Activated CD4-positive, alpha-beta T cell treated with anti-CD3 and anti-CD28 coated beads, Interleukin-2, amount 10 ng/mL, durations not matched to agents 24 days and 14 days (primary cell): Measurements from ENCODE around the gene H3-3A. TPM values are rescaled to one million over a fixed set of nuclear protein-coding genes. Genes with fewer than 3 reads are reported as not detected.
A peak's percentile ranks its signal among the peaks of the same experiment; 100 is the strongest.

Experiments used
- DNase-seq: peaks from one replicate; pipeline ENCODE4 v3.0.0; 2022
- H3K27ac Mint-ChIP-seq: one replicate; pipeline ENCODE4 v1.8.0; 2022; ENCODE audit warnings: mild to moderate bottlenecking, mixed read lengths
- H3K27me3 Mint-ChIP-seq: one replicate; pipeline ENCODE4 v1.8.0; 2022; ENCODE audit warnings: mixed read lengths
- H3K36me3 Mint-ChIP-seq: one replicate; pipeline ENCODE4 v1.8.0; 2022; ENCODE audit warnings: low read depth, mild to moderate bottlenecking, mixed read lengths
- H3K4me1 Mint-ChIP-seq: one replicate; pipeline ENCODE4 v1.8.0; 2021; ENCODE audit warnings: mixed read lengths
- H3K4me3 Mint-ChIP-seq: one replicate; pipeline ENCODE4 v1.8.0; 2022; ENCODE audit warnings: mild to moderate bottlenecking, moderate library complexity, mixed read lengths
- H3K9me3 Mint-ChIP-seq: one replicate; pipeline ENCODE4 v1.8.0; 2021; ENCODE audit warnings: mixed read lengths
- intact Hi-C: fragments of 100-400 bp; cut with micrococcal nuclease; formaldehyde crosslinking; loops from one replicate; pipeline ENCODE4 v1.15.1; 2023
- total RNA-seq: library from RNA; stranded (reverse); gene quantifications from 2 replicates; pipeline ENCODE4 v1.2.3, GENCODE V29; 2022

The H3-3A gene
- total RNA-seq, 1 donor from 2014 or later, result 390 TPM

DNA sequence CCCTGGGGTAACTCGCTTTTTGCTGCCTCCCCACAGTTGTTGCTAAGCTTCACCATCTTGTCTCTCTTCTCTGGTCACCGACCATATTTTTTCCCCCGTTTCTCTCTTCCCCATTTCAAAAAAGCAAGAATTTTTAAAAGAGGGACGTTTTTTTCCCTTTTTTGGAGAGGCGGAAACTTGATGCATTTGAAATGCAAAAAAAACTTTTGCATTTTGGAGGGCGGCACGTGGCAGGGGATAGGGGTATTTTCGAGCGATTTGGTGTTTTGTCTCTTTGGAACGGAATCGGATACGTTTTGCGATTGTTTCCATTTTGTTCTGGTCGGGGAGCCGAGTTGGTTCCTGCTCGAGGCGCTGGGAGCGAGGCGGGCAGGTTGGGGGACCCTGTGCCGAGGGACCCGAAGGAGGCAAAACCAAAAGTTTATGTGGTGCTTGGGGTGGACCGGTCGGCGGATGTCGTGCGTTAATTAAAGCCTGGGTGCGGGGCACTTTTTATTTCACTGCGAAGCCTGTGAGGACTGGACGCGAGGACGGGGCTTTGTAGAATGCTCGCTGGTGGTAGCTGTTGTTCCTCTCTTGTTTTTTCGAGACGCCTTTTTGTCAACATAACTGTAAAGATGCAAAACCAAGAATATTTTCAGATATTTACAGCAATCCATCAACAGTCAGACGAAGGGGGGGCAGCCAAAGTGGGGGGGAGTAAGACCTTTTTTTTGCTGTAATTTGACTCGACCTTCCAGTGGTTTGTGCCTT is 884 bp downstream of the H3-3A start:
- intact Hi-C loops, result loop anchor here (2.0 kb wide), 4 partner anchors 139 to 637 kb away; partner anchors contain the start of genes LIN9 and PYCR2
- peaks cover 43% of the 10 kb centered on the region for H3K36me3 Mint-ChIP-seq

DNA sequence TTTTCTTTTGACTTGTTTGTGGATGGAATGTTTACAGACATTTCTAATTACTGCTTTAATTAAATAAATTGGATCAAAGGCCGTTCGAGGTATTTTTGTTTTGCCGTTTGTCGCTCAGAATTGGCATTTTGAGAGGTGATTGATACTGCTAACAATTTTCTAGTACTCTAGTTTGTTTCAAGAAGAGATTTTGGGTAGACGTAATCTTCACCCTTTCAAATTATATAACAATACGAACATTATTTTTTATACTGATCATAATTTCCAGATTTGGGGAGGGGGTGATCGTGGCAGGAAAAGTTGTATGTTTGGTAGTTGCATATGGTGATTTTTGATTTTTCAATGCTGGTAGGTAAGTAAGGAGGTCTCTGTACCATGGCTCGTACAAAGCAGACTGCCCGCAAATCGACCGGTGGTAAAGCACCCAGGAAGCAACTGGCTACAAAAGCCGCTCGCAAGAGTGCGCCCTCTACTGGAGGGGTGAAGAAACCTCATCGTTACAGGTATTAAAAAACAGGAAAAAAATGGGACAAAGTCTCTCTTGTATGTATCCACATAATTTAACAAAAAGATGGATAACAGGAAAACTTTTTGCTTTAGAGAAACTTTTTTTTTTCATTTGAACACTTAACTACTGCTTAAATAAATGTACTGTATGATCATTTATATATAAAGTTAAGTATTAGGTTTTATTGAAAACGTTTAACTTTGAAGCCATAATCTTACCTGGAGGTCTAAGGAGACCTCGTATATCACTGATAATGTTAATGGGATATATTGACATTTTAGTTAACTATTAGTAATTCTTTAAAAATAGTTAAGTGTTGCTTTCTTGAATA is 1.7 kb downstream of the H3-3A start:
- Mint-ChIP-seq H3K36me3 (peaks cover 48% of the 10 kb centered on the region), H3K4me3 (peak overlapping the region; percentile 99), H3K4me1 (peaks cover 39% of the 10 kb centered on the region), H3K27ac (peak overlapping the region; percentile 99), H3K27me3 (no peaks in the 10 kb centered on the region), H3K9me3 (no peaks in the 10 kb centered on the region)
- peak; percentile 77 for DNase-seq
- intact Hi-C loops, result loop anchor here (1.0 to 2.0 kb wide), 7 partner anchors 19 to 637 kb away; partner anchors contain the start of genes LIN9 and PYCR2

More for the DNA sequence above, 884 bp downstream of the H3-3A start:
- H3K4me3 Mint-ChIP-seq, result peak overlapping the region; percentile 99
- no peaks in the 10 kb centered on the region for H3K27me3 Mint-ChIP-seq
- no peaks in the 10 kb centered on the region for H3K9me3 Mint-ChIP-seq
- peaks cover 35% of the 10 kb centered on the region for H3K4me1 Mint-ChIP-seq
- peak; percentile 85 for DNase-seq
- H3K27ac Mint-ChIP-seq, result peak overlapping the region; percentile 99

DNA sequence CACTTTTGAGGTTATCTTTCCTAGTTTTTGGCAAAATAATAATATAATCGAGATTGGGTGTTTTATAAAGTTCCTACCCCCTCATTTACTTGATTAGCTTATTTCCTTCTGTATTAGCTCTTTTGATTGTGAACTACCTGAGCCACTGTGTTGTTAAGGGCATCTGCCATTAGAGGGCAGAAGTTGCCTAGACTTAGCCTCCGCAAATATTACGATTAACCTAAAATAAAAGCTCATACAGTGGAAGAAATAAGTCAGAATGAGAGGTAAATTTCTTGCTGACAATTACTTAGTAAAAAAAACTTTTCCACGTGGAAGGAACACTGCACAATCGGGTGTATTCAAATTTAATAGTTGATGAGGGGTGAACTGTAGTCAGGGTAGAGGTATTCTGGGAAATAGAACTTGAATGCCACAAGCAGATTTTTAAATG is 2.3 kb downstream of the H3-3A start:
- H3K27ac Mint-ChIP-seq, result peak overlapping the region; percentile 72
- H3K4me3 Mint-ChIP-seq, result peak overlapping the region; percentile 85
- no peaks in the 10 kb centered on the region for H3K27me3 Mint-ChIP-seq

DNA sequence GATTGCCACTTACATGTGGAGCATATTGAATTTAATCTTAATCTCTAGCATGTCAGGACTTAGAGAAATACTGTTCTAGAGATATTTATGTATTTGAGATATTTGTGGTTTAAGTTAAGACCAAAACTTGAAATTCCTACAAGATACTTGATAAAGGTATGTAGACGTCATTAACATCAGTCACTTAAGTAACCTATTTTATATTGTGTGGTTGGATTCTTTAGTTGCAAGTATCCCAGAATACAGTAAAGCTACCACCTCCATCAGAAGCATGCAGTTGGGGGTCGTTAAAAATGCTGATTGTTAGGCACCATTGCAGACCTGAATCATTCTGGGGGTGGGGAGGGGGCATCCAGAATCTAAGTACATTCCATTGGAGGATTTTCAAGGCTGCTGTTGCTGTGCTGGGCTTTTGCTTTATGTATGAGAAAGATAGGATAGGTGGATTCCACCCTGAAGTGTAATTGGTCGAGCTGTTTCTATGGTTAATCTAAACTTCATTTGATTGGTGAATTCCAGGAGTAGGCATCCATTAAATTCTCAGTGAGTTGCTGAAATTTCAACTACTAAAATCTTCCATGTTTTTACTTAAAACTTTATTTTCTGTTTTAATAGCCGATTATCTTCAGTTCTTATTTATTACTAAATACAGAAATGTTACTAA is 4.0 kb downstream of the H3-3A start:
- no peaks in the 10 kb centered on the region for H3K27me3 Mint-ChIP-seq
- H3K4me1 Mint-ChIP-seq, result peaks cover 40% of the 10 kb centered on the region
- intact Hi-C loops, result no loop called here
- H3K36me3 Mint-ChIP-seq, result peaks cover 53% of the 10 kb centered on the region
- H3K4me3 Mint-ChIP-seq, result peak overlapping the region; percentile 69
- DNase-seq, result no peak
- peak overlapping the region; percentile 25 for H3K27ac Mint-ChIP-seq
- no peaks in the 10 kb centered on the region for H3K9me3 Mint-ChIP-seq

More for the DNA sequence above, 2.3 kb downstream of the H3-3A start:
- Mint-ChIP-seq H3K4me1 (peaks cover 40% of the 10 kb centered on the region), H3K36me3 (peaks cover 44% of the 10 kb centered on the region), H3K9me3 (no peaks in the 10 kb centered on the region)
- peak; percentile 81 for DNase-seq
- intact Hi-C loops, result loop anchor here (1.0 to 2.0 kb wide), 3 partner anchors 18 to 56 kb away; no protein-coding TSS in a partner anchor

DNA sequence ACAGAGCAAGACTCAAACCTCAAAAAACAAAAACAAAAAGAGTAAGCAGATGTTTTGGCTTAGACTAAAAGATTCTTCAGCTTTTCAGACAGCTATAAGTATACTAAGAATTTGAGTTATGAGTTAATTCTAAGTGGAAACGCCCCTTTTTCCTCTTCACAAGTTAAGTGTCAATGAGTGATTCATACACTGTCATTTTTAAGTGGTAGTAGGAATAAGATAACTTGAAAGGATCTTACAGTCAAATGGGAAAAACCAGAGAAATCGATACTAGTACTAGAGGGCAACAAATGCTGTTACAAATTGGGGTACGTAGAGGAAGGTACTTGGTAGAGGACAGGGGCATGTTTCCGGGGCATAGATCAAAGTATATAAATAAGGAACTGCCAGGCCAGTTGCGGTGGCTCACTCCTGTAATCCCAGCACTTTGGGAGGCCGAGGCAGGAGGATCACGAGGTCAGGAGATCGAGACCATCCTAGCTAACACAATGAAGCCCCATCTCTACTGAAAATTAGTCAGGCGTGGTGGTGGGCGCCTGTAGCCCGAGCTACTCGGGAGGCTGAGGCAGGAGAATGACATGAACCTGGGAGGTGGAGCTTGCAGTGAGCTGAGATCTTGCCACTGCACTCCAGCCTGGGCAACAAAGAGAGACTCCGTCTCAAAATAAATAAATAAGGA is 7.4 kb downstream of the H3-3A start:
- no peak for DNase-seq
- Mint-ChIP-seq H3K27ac (peak overlapping the region; percentile 66), H3K36me3 (peaks cover 67% of the 10 kb centered on the region), H3K4me1 (peaks cover 34% of the 10 kb centered on the region), H3K27me3 (no peaks in the 10 kb centered on the region), H3K4me3 (peak overlapping the region; percentile 10), H3K9me3 (no peaks in the 10 kb centered on the region)
- intact Hi-C loops, result loop anchor here (1.0 kb wide), 1 partner anchor 12 kb away; no protein-coding TSS in a partner anchor

DNA sequence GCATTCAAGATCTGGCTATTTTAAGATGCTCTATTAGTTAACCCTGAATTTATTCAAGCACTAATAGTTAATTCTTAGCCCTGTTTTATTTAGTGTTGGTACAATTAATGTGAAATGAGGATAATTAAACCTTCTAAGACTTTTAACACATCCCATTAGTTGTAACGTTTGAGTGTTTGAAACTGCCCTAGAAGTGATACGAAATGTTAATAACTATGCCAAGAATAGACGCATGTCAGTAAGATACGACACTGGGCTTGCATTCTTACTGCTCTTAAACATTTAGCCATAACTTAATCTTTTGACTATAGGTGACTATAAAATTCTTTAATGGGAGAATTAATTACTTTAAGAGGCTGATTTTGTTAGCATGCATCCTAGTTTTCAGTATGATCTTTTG is 9.8 kb downstream of the H3-3A start:
- H3K36me3 Mint-ChIP-seq, result peaks cover 53% of the 10 kb centered on the region
- H3K27me3 Mint-ChIP-seq, result no peaks in the 10 kb centered on the region
- peaks cover 19% of the 10 kb centered on the region for H3K4me1 Mint-ChIP-seq
- no peak for DNase-seq
- no peaks in the 10 kb centered on the region for H3K9me3 Mint-ChIP-seq
- intact Hi-C loops, result no loop called here
- no peak overlapping the region for H3K27ac Mint-ChIP-seq
- H3K4me3 Mint-ChIP-seq, result no peak overlapping the region

DNA sequence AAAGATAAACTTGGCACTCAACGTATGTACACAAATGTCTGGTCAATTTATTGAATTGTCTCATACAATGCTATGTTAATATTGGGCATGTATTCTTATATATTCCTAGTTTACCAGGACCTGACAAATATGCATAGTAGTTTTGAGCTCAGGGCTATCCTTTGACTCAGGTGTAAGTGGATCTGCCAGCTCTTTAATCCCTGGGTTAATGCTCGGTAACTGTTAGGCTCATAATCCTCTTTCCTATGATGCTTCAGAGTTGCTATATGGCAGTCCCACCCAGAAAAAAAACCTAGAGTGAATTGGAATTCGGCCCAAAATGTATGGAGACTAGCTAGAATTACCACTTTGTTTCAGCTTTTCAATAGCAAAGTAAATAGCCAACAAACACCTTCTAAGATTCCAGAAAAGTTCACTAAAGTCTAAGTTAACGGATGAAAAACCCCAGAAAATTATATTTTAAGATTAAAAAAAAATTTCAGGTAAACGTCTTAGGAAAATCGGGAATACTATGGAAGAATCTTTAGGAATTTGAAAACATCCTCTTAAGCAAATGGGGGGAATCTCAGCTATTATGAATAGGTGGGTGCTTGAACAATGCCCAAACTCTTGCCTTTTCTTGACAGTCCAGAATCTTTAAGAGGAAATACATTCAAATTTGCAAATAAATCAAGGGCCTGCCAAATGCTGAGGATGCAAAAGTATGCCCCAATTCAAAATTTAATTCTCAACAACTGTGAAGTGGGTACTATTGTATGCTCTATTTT is 10.9 kb downstream of the H3-3A start:
- H3K4me1 Mint-ChIP-seq, result peaks cover 11% of the 10 kb centered on the region

DNA sequence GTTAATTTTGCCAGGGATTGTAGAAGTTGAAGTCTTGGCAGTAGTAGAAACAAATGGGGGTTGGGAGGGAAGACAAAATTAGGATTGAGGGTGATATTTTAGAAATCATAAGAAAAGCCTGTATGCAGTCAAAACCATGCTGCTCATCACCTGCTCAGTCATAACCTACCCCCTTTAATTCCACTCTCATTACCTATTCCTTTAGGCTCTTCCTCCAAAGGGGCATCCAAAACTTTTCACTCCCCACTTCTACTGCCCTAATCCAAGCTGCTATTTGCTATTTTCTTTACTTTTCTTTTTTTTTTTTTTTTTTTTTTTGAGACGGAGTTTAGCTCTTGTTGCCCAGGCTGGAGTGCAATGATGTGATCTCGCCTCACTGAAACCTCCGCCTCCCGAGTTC is 11.5 kb downstream of the H3-3A start:
- H3K27ac Mint-ChIP-seq, result no peak overlapping the region
- no peak for DNase-seq
- no peaks in the 10 kb centered on the region for H3K9me3 Mint-ChIP-seq
- peaks cover 40% of the 10 kb centered on the region for H3K36me3 Mint-ChIP-seq
- H3K27me3 Mint-ChIP-seq, result no peaks in the 10 kb centered on the region
- H3K4me1 Mint-ChIP-seq, result peaks cover 7% of the 10 kb centered on the region
- intact Hi-C loops, result no loop called here
- no peak overlapping the region for H3K4me3 Mint-ChIP-seq

More for the DNA sequence above, 10.9 kb downstream of the H3-3A start:
- Mint-ChIP-seq H3K27me3 (no peaks in the 10 kb centered on the region), H3K4me3 (no peak overlapping the region), H3K9me3 (no peaks in the 10 kb centered on the region), H3K27ac (no peak overlapping the region), H3K36me3 (peaks cover 47% of the 10 kb centered on the region)
- DNase-seq, result no peak
- intact Hi-C loops, result no loop called here

DNA sequence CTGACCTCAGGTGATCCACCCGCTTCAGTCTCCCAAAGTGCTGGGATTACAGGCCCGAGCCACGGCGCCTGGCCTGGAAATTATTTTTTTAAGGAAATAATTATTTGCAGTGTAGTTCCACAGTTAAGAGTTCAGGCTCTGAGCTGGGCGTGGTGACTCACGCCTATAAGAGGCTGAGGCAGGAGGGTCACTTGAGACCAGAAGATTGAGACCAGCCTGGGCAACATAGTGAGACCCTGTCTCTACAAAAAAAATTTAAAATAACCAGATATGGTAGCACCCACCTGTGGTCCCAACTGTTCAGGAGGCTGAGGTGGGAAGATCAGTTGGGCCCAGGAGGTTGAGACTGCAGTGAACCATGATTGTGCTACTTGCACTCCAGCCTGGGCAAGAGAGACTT is 13.9 kb downstream of the H3-3A start:
- DNase-seq, result no peak
- Mint-ChIP-seq H3K9me3 (no peaks in the 10 kb centered on the region), H3K27ac (no peak overlapping the region), H3K27me3 (peaks cover 2% of the 10 kb centered on the region), H3K4me3 (no peak overlapping the region), H3K4me1 (no peaks in the 10 kb centered on the region), H3K36me3 (peaks cover 26% of the 10 kb centered on the region)
- intact Hi-C loops, result no loop called here

DNA sequence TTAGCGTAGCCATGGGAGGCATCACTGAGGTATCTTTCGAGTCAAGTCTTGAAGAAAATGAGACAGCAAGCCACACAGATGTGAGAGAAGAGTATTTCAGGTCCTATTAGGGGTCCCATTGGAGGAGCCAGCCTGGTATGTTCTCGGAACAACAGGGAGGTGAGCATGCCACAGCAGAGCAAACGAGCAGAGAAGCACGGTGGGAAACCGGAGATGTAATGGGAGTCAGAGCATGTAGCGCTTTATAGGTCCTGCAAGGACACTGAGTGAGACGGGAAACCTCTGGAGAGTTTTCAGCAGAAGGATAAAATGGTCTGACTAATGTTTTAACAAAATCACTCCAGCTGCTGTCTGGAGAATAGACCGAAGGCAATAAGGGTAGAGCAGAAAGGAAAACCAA is 15.9 kb downstream of the H3-3A start:
- Mint-ChIP-seq H3K27ac (no peak overlapping the region), H3K36me3 (peaks cover 13% of the 10 kb centered on the region), H3K4me3 (no peak overlapping the region), H3K9me3 (no peaks in the 10 kb centered on the region), H3K27me3 (peaks cover 6% of the 10 kb centered on the region), H3K4me1 (peaks cover 8% of the 10 kb centered on the region)
- intact Hi-C loops, result no loop called here
- DNase-seq, result no peak

DNA sequence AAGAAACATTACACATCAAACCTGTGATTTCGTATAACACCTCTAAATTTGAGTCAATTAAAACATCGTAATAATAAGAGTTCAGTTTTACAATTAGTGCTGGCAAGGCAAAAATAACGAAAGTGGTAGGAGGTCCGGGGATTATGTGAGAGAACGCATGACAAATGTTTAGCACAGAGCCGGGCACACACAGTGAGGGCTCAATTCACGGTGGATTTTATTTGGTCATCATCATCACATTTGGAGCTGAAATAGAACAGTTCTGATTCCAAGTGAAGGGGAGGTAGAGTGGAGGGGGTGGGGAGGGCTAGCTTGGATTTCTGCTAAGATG is 20.0 kb downstream of the H3-3A start:
- peaks cover 8% of the 10 kb centered on the region for H3K4me1 Mint-ChIP-seq
- peak overlapping the region; percentile 97 for H3K4me3 Mint-ChIP-seq
- intact Hi-C loops, result loop anchor here (1.0 to 5.0 kb wide), 3 partner anchors 12 to 40 kb away; no protein-coding TSS in a partner anchor
- H3K9me3 Mint-ChIP-seq, result no peaks in the 10 kb centered on the region
- H3K36me3 Mint-ChIP-seq, result no peaks in the 10 kb centered on the region
- no peak for DNase-seq
- H3K27ac Mint-ChIP-seq, result peak overlapping the region; percentile 46
- peaks cover 6% of the 10 kb centered on the region for H3K27me3 Mint-ChIP-seq

DNA sequence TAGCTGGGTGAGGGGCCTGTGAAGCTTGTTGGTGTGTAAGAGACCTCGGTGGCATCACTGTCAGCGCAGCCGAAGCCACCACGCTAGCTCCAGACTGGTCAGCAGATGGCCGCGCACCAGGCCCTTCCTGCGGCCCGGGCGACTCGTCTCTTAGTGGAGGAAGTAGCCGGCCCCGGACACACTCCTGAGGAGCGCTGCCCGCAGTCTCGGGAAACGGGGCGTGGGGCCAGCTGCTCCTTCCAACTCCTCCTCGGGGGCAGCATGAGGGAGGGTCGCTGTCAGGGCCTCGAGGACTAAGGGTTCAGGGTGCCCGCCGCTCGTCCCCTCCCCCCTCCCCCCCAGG is 20.4 kb downstream of the H3-3A start:
- DNase-seq, result no peak
- H3K27ac Mint-ChIP-seq, result peak overlapping the region; percentile 90
- peak overlapping the region; percentile 97 for H3K4me3 Mint-ChIP-seq
- peaks cover 6% of the 10 kb centered on the region for H3K27me3 Mint-ChIP-seq
- no peaks in the 10 kb centered on the region for H3K36me3 Mint-ChIP-seq
- intact Hi-C loops, result loop anchor here (1.0 to 5.0 kb wide), 4 partner anchors 13 to 39 kb away; no protein-coding TSS in a partner anchor
- no peaks in the 10 kb centered on the region for H3K9me3 Mint-ChIP-seq
- peaks cover 8% of the 10 kb centered on the region for H3K4me1 Mint-ChIP-seq
